ENCODE data around the gene DDR2.
"Not testable (repeated sequence)": the region's sequence is repeated elsewhere in the genome, so short reads cannot be mapped to it uniquely, and the experiment has no call there.

Gene DDR2

GRCh38 chr1:162632217-162632666 lies at the start of gene DDR2:
Gene DDR2 (plus strand): TSS chr1:162632464. CDS start chr1:162719064, 86,600 bp downstream.
- TF ChIP-seq, protein P1, sequence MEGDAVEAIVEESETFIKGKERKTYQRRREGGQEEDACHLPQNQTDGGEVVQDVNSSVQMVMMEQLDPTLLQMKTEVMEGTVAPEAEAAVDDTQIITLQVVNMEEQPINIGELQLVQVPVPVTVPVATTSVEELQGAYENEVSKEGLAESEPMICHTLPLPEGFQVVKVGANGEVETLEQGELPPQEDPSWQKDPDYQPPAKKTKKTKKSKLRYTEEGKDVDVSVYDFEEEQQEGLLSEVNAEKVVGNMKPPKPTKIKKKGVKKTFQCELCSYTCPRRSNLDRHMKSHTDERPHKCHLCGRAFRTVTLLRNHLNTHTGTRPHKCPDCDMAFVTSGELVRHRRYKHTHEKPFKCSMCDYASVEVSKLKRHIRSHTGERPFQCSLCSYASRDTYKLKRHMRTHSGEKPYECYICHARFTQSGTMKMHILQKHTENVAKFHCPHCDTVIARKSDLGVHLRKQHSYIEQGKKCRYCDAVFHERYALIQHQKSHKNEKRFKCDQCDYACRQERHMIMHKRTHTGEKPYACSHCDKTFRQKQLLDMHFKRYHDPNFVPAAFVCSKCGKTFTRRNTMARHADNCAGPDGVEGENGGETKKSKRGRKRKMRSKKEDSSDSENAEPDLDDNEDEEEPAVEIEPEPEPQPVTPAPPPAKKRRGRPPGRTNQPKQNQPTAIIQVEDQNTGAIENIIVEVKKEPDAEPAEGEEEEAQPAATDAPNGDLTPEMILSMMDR (IDR thresholded peaks at IDR 0.05; ENCODE audit: insufficient read depth, low read depth, low read length, missing control alignments): no peak
- H3K4me3 ChIP-seq (ENCODE audit: low read length): no peak within 1 kb of the TSS
- no peak for DNase-seq (ENCODE audit: low read depth)

- not testable (repeated sequence) for H3K4me3 ChIP-seq (ENCODE audit: low read length)
Observed at GRCh38 chr1:162582901-162583300, 49.4 kb upstream of the DDR2 start.

GRCh38 chr1:162585101-162585500 lies 47.2 kb upstream of the DDR2 start:
- not testable (repeated sequence) for H3K4me3 ChIP-seq (ENCODE audit: low read length); DNase-seq (ENCODE audit: low read depth)

More at GRCh38 chr1:162582901-162583300, 49.4 kb upstream of the DDR2 start:
- DNase-seq (ENCODE audit: low read depth): not testable (repeated sequence)

DNA sequence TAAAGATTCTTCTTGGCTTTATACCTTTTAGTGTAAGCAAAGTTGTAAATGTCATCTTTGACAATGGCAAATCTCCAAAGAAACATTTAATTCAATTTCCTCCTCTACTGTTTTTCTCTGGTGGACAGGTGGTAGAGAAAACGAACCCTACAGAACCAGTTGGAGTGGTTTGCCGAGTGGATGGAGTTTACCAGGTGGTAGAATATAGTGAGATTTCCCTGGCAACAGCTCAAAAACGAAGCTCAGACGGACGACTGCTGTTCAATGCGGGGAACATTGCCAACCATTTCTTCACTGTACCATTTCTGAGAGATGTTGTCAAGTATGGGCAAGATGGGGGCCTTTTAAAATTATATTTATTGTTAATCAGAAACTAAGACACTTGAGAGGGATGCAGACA lies 44.9 kb upstream of the DDR2 start:
- H3K4me3 ChIP-seq (ENCODE audit: low read length): no peak overlapping the region
- peak; percentile 46 for DNase-seq (ENCODE audit: low read depth)
- TF ChIP-seq, protein P1 (IDR thresholded peaks at IDR 0.05; ENCODE audit: insufficient read depth, low read depth, low read length, missing control alignments): no peak

DNA sequence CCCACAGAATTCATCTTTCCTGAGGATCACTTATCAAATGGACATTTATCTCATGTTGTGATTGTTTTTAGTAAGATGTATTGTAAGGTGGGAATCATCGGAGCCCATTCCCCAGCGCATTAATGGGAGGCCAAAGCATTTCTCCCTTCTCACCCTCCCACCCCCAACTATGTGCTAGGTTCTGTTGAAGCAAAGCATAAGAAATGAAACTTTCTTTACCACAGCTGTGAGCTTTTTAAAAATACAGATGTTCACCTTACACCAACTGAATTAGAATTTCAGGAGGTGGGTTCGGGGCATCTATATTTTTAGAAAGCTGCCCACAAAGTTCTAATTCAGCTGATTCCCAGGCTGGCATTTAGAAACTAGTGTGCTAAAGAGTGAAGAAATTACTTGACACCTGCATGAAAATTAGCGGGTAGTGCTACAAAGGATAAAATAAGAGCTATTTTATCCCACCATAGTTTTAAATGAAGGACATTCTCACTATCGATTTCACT lies 44.5 kb upstream of the DDR2 start:
- H3K4me3 ChIP-seq (ENCODE audit: low read length): no peak overlapping the region
- TF ChIP-seq, protein P1 (IDR thresholded peaks at IDR 0.05; ENCODE audit: insufficient read depth, low read depth, low read length, missing control alignments): no peak
- DNase-seq (ENCODE audit: low read depth): no peak

DNA sequence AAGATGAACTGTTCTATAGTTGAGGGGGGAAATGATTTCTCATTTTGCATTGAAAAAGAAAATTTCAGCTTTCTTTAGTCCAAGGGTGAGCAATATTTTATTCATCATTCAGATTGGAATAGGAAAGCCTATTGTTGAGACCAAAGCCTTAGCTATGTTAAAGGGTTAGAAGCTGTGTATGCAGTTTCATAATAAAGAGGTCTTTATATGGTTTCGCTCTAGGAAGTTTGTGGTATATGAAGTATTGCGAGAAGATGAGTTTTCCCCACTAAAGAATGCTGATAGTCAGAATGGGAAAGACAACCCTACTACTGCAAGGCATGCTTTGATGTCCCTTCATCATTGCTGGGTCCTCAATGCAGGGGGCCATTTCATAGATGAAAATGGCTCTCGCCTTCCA lies 42.2 kb upstream of the DDR2 start:
- TF ChIP-seq, protein P1 (IDR thresholded peaks at IDR 0.05; ENCODE audit: insufficient read depth, low read depth, low read length, missing control alignments): no peak
- DNase-seq (ENCODE audit: low read depth): no peak
- no peak overlapping the region for H3K4me3 ChIP-seq (ENCODE audit: low read length)

DNA sequence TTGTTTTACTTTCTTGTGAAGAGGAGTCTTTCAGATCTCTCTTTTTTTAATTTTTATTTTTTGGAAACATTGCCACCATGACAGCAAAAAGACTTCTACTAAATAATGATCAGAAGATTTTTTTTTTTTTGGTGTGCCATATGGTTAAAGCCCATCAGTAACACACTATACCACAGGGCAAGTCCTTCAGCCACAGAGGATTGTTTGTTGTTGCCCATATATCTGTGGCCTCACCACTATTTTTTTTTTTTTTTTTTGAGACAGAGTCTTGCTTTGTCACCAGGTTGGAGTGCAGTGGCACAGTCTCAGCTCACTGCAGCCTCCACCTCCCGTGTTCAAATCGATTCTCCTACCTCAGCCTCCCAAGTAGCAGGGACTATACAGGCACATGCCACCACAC lies 41.6 kb upstream of the DDR2 start:
- TF ChIP-seq, protein P1 (IDR thresholded peaks at IDR 0.05; ENCODE audit: insufficient read depth, low read depth, low read length, missing control alignments): no peak
- H3K4me3 ChIP-seq (ENCODE audit: low read length): no peak overlapping the region
- no peak for DNase-seq (ENCODE audit: low read depth)

GRCh38 chr1:162596514-162597170 lies 35.6 kb upstream of the DDR2 start:
- no peak overlapping the region for H3K4me3 ChIP-seq (ENCODE audit: low read length)
- no peak for DNase-seq (ENCODE audit: low read depth)
- TF ChIP-seq, protein P1 (IDR thresholded peaks at IDR 0.05; ENCODE audit: insufficient read depth, low read depth, low read length, missing control alignments): no peak

Data from epithelial cell of esophagus (primary cell).